ENCODE results near the gene SAGE1. TPM values are rescaled to one million over a fixed set of nuclear protein-coding genes. Genes with fewer than 3 reads are reported as not detected.
"Not testable (repeated sequence)": the region's sequence is repeated elsewhere in the genome, so short reads cannot be mapped to it uniquely, and the experiment has no call there.

Gene SAGE1
- total RNA-seq, 1 experiment from 2014 or later, result not detected

DNA sequence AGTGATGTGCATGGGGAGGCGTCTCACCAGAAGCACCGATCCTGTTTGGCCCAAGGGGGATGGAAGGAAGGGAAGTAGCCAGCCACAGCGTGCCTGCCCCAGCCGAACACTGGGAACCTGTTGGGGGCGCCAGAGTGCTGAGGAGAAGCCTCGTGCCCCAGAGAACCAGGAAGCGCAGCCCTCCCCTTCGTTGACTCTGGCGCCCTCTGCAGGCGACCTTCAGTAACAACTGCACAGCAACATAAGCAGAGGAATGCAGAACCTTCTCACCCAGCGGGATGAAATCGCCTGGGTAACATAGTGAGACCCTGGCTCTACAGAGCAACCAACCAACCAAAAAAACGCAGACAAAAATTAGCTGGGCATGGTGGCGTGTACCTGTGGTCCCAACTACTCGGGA is 4.5 kb upstream of the SAGE1 start:
- BruUV-seq (replicated peaks); intact Hi-C loops (cut with micrococcal nuclease): not testable (repeated sequence)
- DNase-seq (ENCODE audit: low read depth, low spot score), result peak; percentile 6

GRCh38 chrX:135890087-135890585 is 3.4 kb upstream of the SAGE1 start:
- Histone ChIP-seq H3K79me2 (ENCODE audit: insufficient read depth, low read length) (no peaks in the 10 kb centered on the region), H3K9me2 (ENCODE audit: insufficient read depth) (no peaks in the 10 kb centered on the region), H3K4me2 (ENCODE audit: low read length) (no peak overlapping the region), H4K20me1 (ENCODE audit: insufficient read depth) (no peaks in the 10 kb centered on the region), H3K27ac (ENCODE audit: low read depth, low read length) (no peak overlapping the region), H3K9me3 (ENCODE audit: control insufficient read depth in 1 of 2, insufficient read depth in 1 of 2, low read depth in 1 of 2, low read length in 2 of 2) (no peaks in the 10 kb centered on the region), H3K4me1 (ENCODE audit: control insufficient read depth in 1 of 2, insufficient read depth in 2 of 2, low read length in 2 of 2) (no peaks in the 10 kb centered on the region), H2AFZ (ENCODE audit: low read depth, low read length, poor library complexity, severe bottlenecking) (no peak overlapping the region), H3K36me3 (ENCODE audit: control insufficient read depth in 1 of 2, insufficient read depth in 2 of 2, low read length in 2 of 2) (no peaks in the 10 kb centered on the region), H3K27me3 (ENCODE audit: insufficient read depth, low read length) (no peaks in the 10 kb centered on the region), H3K9ac (ENCODE audit: low read length) (no peak overlapping the region), H3K4me3 (replicated peaks in 1 of 2; ENCODE audit: low read depth in 1 of 2, low read length in 2 of 2) (no peak overlapping the region)
- ATAC-seq (no peak), DNase-seq (ENCODE audit: low read depth, low spot score) (no peak)
- ChIA-PET CTCF (no interaction called here), RAD21 (ENCODE audit: low non-redundant PET in 1 of 2, low total read pairs in 2 of 2, uncharacterized antibody in 2 of 2, unreplicated experiment in 2 of 2) (no interaction called here), POLR2A (no interaction called here)
- intact Hi-C loops (cut with micrococcal nuclease), result no loop called here
- BruUV-seq (replicated peaks), result no TSS peak
- TF ChIP-seq SRF (IDR thresholded peaks at IDR 0.05; ENCODE audit: low read depth), result no peak
- TF ChIP-seq, protein P1, sequence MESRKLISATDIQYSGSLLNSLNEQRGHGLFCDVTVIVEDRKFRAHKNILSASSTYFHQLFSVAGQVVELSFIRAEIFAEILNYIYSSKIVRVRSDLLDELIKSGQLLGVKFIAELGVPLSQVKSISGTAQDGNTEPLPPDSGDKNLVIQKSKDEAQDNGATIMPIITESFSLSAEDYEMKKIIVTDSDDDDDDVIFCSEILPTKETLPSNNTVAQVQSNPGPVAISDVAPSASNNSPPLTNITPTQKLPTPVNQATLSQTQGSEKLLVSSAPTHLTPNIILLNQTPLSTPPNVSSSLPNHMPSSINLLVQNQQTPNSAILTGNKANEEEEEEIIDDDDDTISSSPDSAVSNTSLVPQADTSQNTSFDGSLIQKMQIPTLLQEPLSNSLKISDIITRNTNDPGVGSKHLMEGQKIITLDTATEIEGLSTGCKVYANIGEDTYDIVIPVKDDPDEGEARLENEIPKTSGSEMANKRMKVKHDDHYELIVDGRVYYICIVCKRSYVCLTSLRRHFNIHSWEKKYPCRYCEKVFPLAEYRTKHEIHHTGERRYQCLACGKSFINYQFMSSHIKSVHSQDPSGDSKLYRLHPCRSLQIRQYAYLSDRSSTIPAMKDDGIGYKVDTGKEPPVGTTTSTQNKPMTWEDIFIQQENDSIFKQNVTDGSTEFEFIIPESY (IDR thresholded peaks at IDR 0.05; ENCODE audit: extremely low read depth, insufficient replicate concordance, low read length), result no peak
- TF ChIP-seq SIN3A (IDR thresholded peaks at IDR 0.05; ENCODE audit: low read depth), result no peak
- no peak for TF ChIP-seq YY1 (IDR thresholded peaks at IDR 0.05; ENCODE audit: extremely low read depth, insufficient replicate concordance, low read depth, low read length)
- TF ChIP-seq, protein P2, sequence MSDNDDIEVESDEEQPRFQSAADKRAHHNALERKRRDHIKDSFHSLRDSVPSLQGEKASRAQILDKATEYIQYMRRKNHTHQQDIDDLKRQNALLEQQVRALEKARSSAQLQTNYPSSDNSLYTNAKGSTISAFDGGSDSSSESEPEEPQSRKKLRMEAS (IDR thresholded peaks at IDR 0.05), result no peak
- no peak for TF ChIP-seq JUND (IDR thresholded peaks at IDR 0.05)
- TF ChIP-seq POLR2A (IDR thresholded peaks at IDR 0.05; ENCODE audit: borderline replicate concordance, extremely low read depth, insufficient read depth, insufficient read length), result no peak
- TF ChIP-seq ZFX (IDR thresholded peaks at IDR 0.05), result no peak
- TF ChIP-seq CBX3 (IDR thresholded peaks at IDR 0.05; ENCODE audit: low read depth), result no peak
- TF ChIP-seq, protein P3, sequence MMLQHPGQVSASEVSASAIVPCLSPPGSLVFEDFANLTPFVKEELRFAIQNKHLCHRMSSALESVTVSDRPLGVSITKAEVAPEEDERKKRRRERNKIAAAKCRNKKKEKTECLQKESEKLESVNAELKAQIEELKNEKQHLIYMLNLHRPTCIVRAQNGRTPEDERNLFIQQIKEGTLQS (IDR thresholded peaks at IDR 0.05), result no peak
- no peak for TF ChIP-seq ZNF274 (IDR thresholded peaks at IDR 0.05; ENCODE audit: low read depth, low read length)
- no peak for TF ChIP-seq ELF1 (IDR thresholded peaks at IDR 0.05; ENCODE audit: borderline replicate concordance, low read depth)

More for the DNA sequence above, 4.5 kb upstream of the SAGE1 start:
- H3K4me1 ChIP-seq (ENCODE audit: control insufficient read depth in 1 of 2, insufficient read depth in 2 of 2, low read length in 2 of 2); H3K4me3 ChIP-seq (replicated peaks in 1 of 2; ENCODE audit: low read depth in 1 of 2, low read length in 2 of 2); H2AFZ ChIP-seq (ENCODE audit: low read depth, low read length, poor library complexity, severe bottlenecking); H3K79me2 ChIP-seq (ENCODE audit: insufficient read depth, low read length); H3K27ac ChIP-seq (ENCODE audit: low read depth, low read length); H3K27me3 ChIP-seq (ENCODE audit: insufficient read depth, low read length); H3K9me2 ChIP-seq (ENCODE audit: insufficient read depth); H3K4me2 ChIP-seq (ENCODE audit: low read length); H3K9me3 ChIP-seq (ENCODE audit: control insufficient read depth in 1 of 2, insufficient read depth in 1 of 2, low read depth in 1 of 2, low read length in 2 of 2); H3K36me3 ChIP-seq (ENCODE audit: control insufficient read depth in 1 of 2, insufficient read depth in 2 of 2, low read length in 2 of 2); ATAC-seq; POLR2A ChIA-PET; CTCF ChIA-PET; H3K9ac ChIP-seq (ENCODE audit: low read length); H4K20me1 ChIP-seq (ENCODE audit: insufficient read depth); RAD21 ChIA-PET (ENCODE audit: low non-redundant PET in 1 of 2, low total read pairs in 2 of 2, uncharacterized antibody in 2 of 2, unreplicated experiment in 2 of 2): not testable (repeated sequence)
- TF ChIP-seq CTCF (IDR thresholded peaks at IDR 0.05 in 2 of 3, conservative IDR thresholded peaks at IDR 0.05 in 1 of 3; ENCODE audit: borderline replicate concordance in 1 of 3, insufficient read depth in 1 of 3, low read depth in 2 of 3, low read length in 2 of 3), result peak; percentile 29 to 51 (median 31); a peak in 4 of 6 replicates
- TF ChIP-seq ELF1 (IDR thresholded peaks at IDR 0.05; ENCODE audit: borderline replicate concordance, low read depth), result 0 out of 2 replicates have a peak, but pooled peaks have one; percentile 23
- TF ChIP-seq RAD21 (IDR thresholded peaks at IDR 0.05; ENCODE audit: low read depth), result peak; percentile 28

Measured in HCT116 (cell line).